ENCODE results near the gene TTC3.
"Not testable (repeated sequence)": the region's sequence is repeated elsewhere in the genome, so short reads cannot be mapped to it uniquely, and the experiment has no call there.

Gene TTC3

GRCh38 chr21:37072988-37073416, at the start of gene TTC3, which contains the start of gene PIGP:
TTC3 (plus strand) TSS chr21:37073254; CDS start chr21:37087258, 14,004 bp downstream.
PIGP (minus strand) TSS chr21:37073071; CDS start chr21:37072515, 556 bp downstream.
- Histone ChIP-seq H3K4me3 (ENCODE audit: low read depth, low read length) (peak within 1 kb of the TSS; percentile 81), H3K36me3 (ENCODE audit: control insufficient read depth, insufficient read depth, low read length) (peaks cover 7% of the 10 kb centered on the region; the same call in 1 of the 2 replicates), H3K9ac (ENCODE audit: low read length) (peak within 1 kb of the TSS; percentile 87), H3K9me3 (ENCODE audit: control insufficient read depth, insufficient read depth, low read depth, low read length) (no peaks in the 10 kb centered on the region), H3K27ac (ENCODE audit: low read depth, low read length) (peak within 1 kb of the TSS; percentile 90), H3K27me3 (ENCODE audit: control insufficient read depth, insufficient read depth, low read length) (peaks cover 22% of the 10 kb centered on the region), H3K4me1 (ENCODE audit: control insufficient read depth, insufficient read depth, low read length) (peaks cover 10% of the 10 kb centered on the region)

GRCh38 chr21:37026499-37026898, 46.6 kb upstream of the TTC3 start:
- Histone ChIP-seq H3K4me3 (ENCODE audit: low read depth, low read length) (no peak overlapping the region), H3K9ac (ENCODE audit: low read length) (no peak overlapping the region), H3K4me1 (ENCODE audit: control insufficient read depth, insufficient read depth, low read length) (no peaks in the 10 kb centered on the region), H3K27ac (ENCODE audit: low read depth, low read length) (no peak overlapping the region), H3K9me3 (ENCODE audit: control insufficient read depth, insufficient read depth, low read depth, low read length) (no peaks in the 10 kb centered on the region), H3K27me3 (ENCODE audit: control insufficient read depth, insufficient read depth, low read length) (no peaks in the 10 kb centered on the region; the same call in 1 of the 2 replicates), H3K36me3 (ENCODE audit: control insufficient read depth, insufficient read depth, low read length) (no peaks in the 10 kb centered on the region)

GRCh38 chr21:37028570-37028969, 44.5 kb upstream of the TTC3 start:
- H3K4me3 ChIP-seq (ENCODE audit: low read depth, low read length) = no peak overlapping the region
- H3K27me3 ChIP-seq (ENCODE audit: control insufficient read depth, insufficient read depth, low read length) = no peaks in the 10 kb centered on the region; the same call in 1 of the 2 replicates
- H3K9ac ChIP-seq (ENCODE audit: low read length) = no peak overlapping the region
- H3K9me3 ChIP-seq (ENCODE audit: control insufficient read depth, insufficient read depth, low read depth, low read length) = no peaks in the 10 kb centered on the region
- no peaks in the 10 kb centered on the region for H3K36me3 ChIP-seq (ENCODE audit: control insufficient read depth, insufficient read depth, low read length)
- H3K27ac ChIP-seq (ENCODE audit: low read depth, low read length) = no peak overlapping the region
- no peaks in the 10 kb centered on the region for H3K4me1 ChIP-seq (ENCODE audit: control insufficient read depth, insufficient read depth, low read length)

GRCh38 chr21:37030864-37031263, 42.2 kb upstream of the TTC3 start:
- Histone ChIP-seq H3K4me3 (ENCODE audit: low read depth, low read length) (no peak overlapping the region), H3K9me3 (ENCODE audit: control insufficient read depth, insufficient read depth, low read depth, low read length) (no peaks in the 10 kb centered on the region)

GRCh38 chr21:37032293-37032692, 40.8 kb upstream of the TTC3 start:
- H3K4me3 ChIP-seq (ENCODE audit: low read depth, low read length) = no peak overlapping the region
- peaks cover 5% of the 10 kb centered on the region for H3K27me3 ChIP-seq (ENCODE audit: control insufficient read depth, insufficient read depth, low read length)
- no peak overlapping the region for H3K9ac ChIP-seq (ENCODE audit: low read length)
- H3K9me3 ChIP-seq (ENCODE audit: control insufficient read depth, insufficient read depth, low read depth, low read length) = no peaks in the 10 kb centered on the region
- H3K36me3 ChIP-seq (ENCODE audit: control insufficient read depth, insufficient read depth, low read length) = no peaks in the 10 kb centered on the region
- H3K4me1 ChIP-seq (ENCODE audit: control insufficient read depth, insufficient read depth, low read length) = no peaks in the 10 kb centered on the region
- no peak overlapping the region for H3K27ac ChIP-seq (ENCODE audit: low read depth, low read length)

More at GRCh38 chr21:37030864-37031263, 42.2 kb upstream of the TTC3 start:
- no peak overlapping the region for H3K27ac ChIP-seq (ENCODE audit: low read depth, low read length)
- H3K27me3 ChIP-seq (ENCODE audit: control insufficient read depth, insufficient read depth, low read length) = no peaks in the 10 kb centered on the region; the same call in 1 of the 2 replicates
- H3K4me1 ChIP-seq (ENCODE audit: control insufficient read depth, insufficient read depth, low read length) = no peaks in the 10 kb centered on the region
- no peak overlapping the region for H3K9ac ChIP-seq (ENCODE audit: low read length)
- H3K36me3 ChIP-seq (ENCODE audit: control insufficient read depth, insufficient read depth, low read length) = no peaks in the 10 kb centered on the region

- Histone ChIP-seq H3K9me3 (ENCODE audit: control insufficient read depth, insufficient read depth, low read depth, low read length) (no peaks in the 10 kb centered on the region), H3K27me3 (ENCODE audit: control insufficient read depth, insufficient read depth, low read length) (peaks cover 12% of the 10 kb centered on the region), H3K4me3 (ENCODE audit: low read depth, low read length) (no peak overlapping the region)
Observed at GRCh38 chr21:37032877-37033471, 40.1 kb upstream of the TTC3 start.

GRCh38 chr21:37034394-37034793, 38.7 kb upstream of the TTC3 start:
- H3K4me3 ChIP-seq (ENCODE audit: low read depth, low read length); H3K9ac ChIP-seq (ENCODE audit: low read length); H3K27ac ChIP-seq (ENCODE audit: low read depth, low read length); H3K9me3 ChIP-seq (ENCODE audit: control insufficient read depth, insufficient read depth, low read depth, low read length); H3K4me1 ChIP-seq (ENCODE audit: control insufficient read depth, insufficient read depth, low read length); H3K36me3 ChIP-seq (ENCODE audit: control insufficient read depth, insufficient read depth, low read length): not testable (repeated sequence)
- H3K27me3 ChIP-seq (ENCODE audit: control insufficient read depth, insufficient read depth, low read length) = peaks cover 24% of the 10 kb centered on the region

More at GRCh38 chr21:37032877-37033471, 40.1 kb upstream of the TTC3 start:
- Histone ChIP-seq H3K9ac (ENCODE audit: low read length) (no peak overlapping the region), H3K36me3 (ENCODE audit: control insufficient read depth, insufficient read depth, low read length) (no peaks in the 10 kb centered on the region), H3K27ac (ENCODE audit: low read depth, low read length) (no peak overlapping the region), H3K4me1 (ENCODE audit: control insufficient read depth, insufficient read depth, low read length) (no peaks in the 10 kb centered on the region)

GRCh38 chr21:37036177-37036576, 36.9 kb upstream of the TTC3 start:
- H3K36me3 ChIP-seq (ENCODE audit: control insufficient read depth, insufficient read depth, low read length) = no peaks in the 10 kb centered on the region
- no peak overlapping the region for H3K27ac ChIP-seq (ENCODE audit: low read depth, low read length)
- peaks cover 40% of the 10 kb centered on the region for H3K27me3 ChIP-seq (ENCODE audit: control insufficient read depth, insufficient read depth, low read length)

GRCh38 chr21:37039411-37040075, 33.5 kb upstream of the TTC3 start:
- H3K4me3 ChIP-seq (ENCODE audit: low read depth, low read length) = no peak overlapping the region
- no peak overlapping the region for H3K27ac ChIP-seq (ENCODE audit: low read depth, low read length)
- H3K9ac ChIP-seq (ENCODE audit: low read length) = no peak overlapping the region
- H3K36me3 ChIP-seq (ENCODE audit: control insufficient read depth, insufficient read depth, low read length) = no peaks in the 10 kb centered on the region
- no peaks in the 10 kb centered on the region for H3K9me3 ChIP-seq (ENCODE audit: control insufficient read depth, insufficient read depth, low read depth, low read length)
- peaks cover 47% of the 10 kb centered on the region for H3K27me3 ChIP-seq (ENCODE audit: control insufficient read depth, insufficient read depth, low read length)
- H3K4me1 ChIP-seq (ENCODE audit: control insufficient read depth, insufficient read depth, low read length) = peaks cover 14% of the 10 kb centered on the region

More at GRCh38 chr21:37036177-37036576, 36.9 kb upstream of the TTC3 start:
- Histone ChIP-seq H3K9ac (ENCODE audit: low read length) (no peak overlapping the region), H3K4me3 (ENCODE audit: low read depth, low read length) (no peak overlapping the region), H3K4me1 (ENCODE audit: control insufficient read depth, insufficient read depth, low read length) (peaks cover 4% of the 10 kb centered on the region), H3K9me3 (ENCODE audit: control insufficient read depth, insufficient read depth, low read depth, low read length) (no peaks in the 10 kb centered on the region)

- Histone ChIP-seq H3K27me3 (ENCODE audit: control insufficient read depth, insufficient read depth, low read length) (peaks cover 47% of the 10 kb centered on the region), H3K4me1 (ENCODE audit: control insufficient read depth, insufficient read depth, low read length) (peaks cover 14% of the 10 kb centered on the region), H3K4me3 (ENCODE audit: low read depth, low read length) (no peak overlapping the region), H3K27ac (ENCODE audit: low read depth, low read length) (no peak overlapping the region), H3K9ac (ENCODE audit: low read length) (no peak overlapping the region), H3K9me3 (ENCODE audit: control insufficient read depth, insufficient read depth, low read depth, low read length) (no peaks in the 10 kb centered on the region), H3K36me3 (ENCODE audit: control insufficient read depth, insufficient read depth, low read length) (no peaks in the 10 kb centered on the region)
Observed at GRCh38 chr21:37040212-37040611, 32.8 kb upstream of the TTC3 start.

- no peak overlapping the region for H3K9ac ChIP-seq (ENCODE audit: low read length)
- H3K4me1 ChIP-seq (ENCODE audit: control insufficient read depth, insufficient read depth, low read length) = peaks cover 18% of the 10 kb centered on the region
- no peak overlapping the region for H3K4me3 ChIP-seq (ENCODE audit: low read depth, low read length)
- H3K9me3 ChIP-seq (ENCODE audit: control insufficient read depth, insufficient read depth, low read depth, low read length) = no peaks in the 10 kb centered on the region
- H3K36me3 ChIP-seq (ENCODE audit: control insufficient read depth, insufficient read depth, low read length) = no peaks in the 10 kb centered on the region
- peaks cover 45% of the 10 kb centered on the region for H3K27me3 ChIP-seq (ENCODE audit: control insufficient read depth, insufficient read depth, low read length)
- no peak overlapping the region for H3K27ac ChIP-seq (ENCODE audit: low read depth, low read length)
Observed at GRCh38 chr21:37041706-37042271, 31.3 kb upstream of the TTC3 start.
